HG03135 (cell line): ENCODE data around the gene ZNF521.

ENCODE experiments used
- ATAC-seq: cut with Tn5 transposase; IDR thresholded peaks from one replicate; pipeline ENCODE4 v1.9.1; 2021; ENCODE audit warnings: mild to moderate bottlenecking, moderate library complexity; ENCODE audit not compliant: unreplicated experiment

The ZNF521 gene

GRCh38 chr18:25230658-25231326 is 121.2 kb downstream of the ZNF521 start:
- ATAC-seq, result no peak

GRCh38 chr18:25229920-25230319 is 122.0 kb downstream of the ZNF521 start:
- ATAC-seq, result no peak

GRCh38 chr18:25229081-25229480 is 122.9 kb downstream of the ZNF521 start:
- no peak for ATAC-seq

- no peak for ATAC-seq
These were observed 123.6 kb downstream of the ZNF521 start for GRCh38 chr18:25228410-25228809.

GRCh38 chr18:25225151-25225550 is 126.8 kb downstream of the ZNF521 start:
- ATAC-seq, result no peak

- no peak for ATAC-seq
These were observed 127.8 kb downstream of the ZNF521 start for GRCh38 chr18:25223899-25224886.

GRCh38 chr18:25223211-25223610 is 128.8 kb downstream of the ZNF521 start:
- no peak for ATAC-seq

- no peak for ATAC-seq
These were observed 129.3 kb downstream of the ZNF521 start for GRCh38 chr18:25222648-25223047.

GRCh38 chr18:25210622-25211021 is 141.3 kb downstream of the ZNF521 start:
- ATAC-seq, result no peak

- ATAC-seq, result no peak
These were observed 159.9 kb downstream of the ZNF521 start for GRCh38 chr18:25192065-25192464.

- no peak for ATAC-seq
These were observed 161.5 kb downstream of the ZNF521 start for GRCh38 chr18:25190472-25190871.

GRCh38 chr18:25189391-25190185 is 162.4 kb downstream of the ZNF521 start:
- no peak for ATAC-seq

GRCh38 chr18:25187521-25188192 is 164.3 kb downstream of the ZNF521 start:
- no peak for ATAC-seq

GRCh38 chr18:25186871-25187270 is 165.1 kb downstream of the ZNF521 start:
- ATAC-seq, result no peak

- no peak for ATAC-seq
These were observed 170.0 kb downstream of the ZNF521 start for GRCh38 chr18:25181993-25182392.

- ATAC-seq, result no peak
These were observed 170.4 kb downstream of the ZNF521 start for GRCh38 chr18:25181581-25181980.

GRCh38 chr18:25180973-25181548 is 170.9 kb downstream of the ZNF521 start:
- no peak for ATAC-seq

- no peak for ATAC-seq
These were observed 174.3 kb downstream of the ZNF521 start for GRCh38 chr18:25177631-25178030.

GRCh38 chr18:25176518-25177042 is 175.4 kb downstream of the ZNF521 start:
- no peak for ATAC-seq
